ENCODE data around the gene TEX53. TPM values are rescaled to one million over a fixed set of nuclear protein-coding genes. Genes with fewer than 3 reads are reported as not detected.

TEX53 gene
- not detected for total RNA-seq

DNA sequence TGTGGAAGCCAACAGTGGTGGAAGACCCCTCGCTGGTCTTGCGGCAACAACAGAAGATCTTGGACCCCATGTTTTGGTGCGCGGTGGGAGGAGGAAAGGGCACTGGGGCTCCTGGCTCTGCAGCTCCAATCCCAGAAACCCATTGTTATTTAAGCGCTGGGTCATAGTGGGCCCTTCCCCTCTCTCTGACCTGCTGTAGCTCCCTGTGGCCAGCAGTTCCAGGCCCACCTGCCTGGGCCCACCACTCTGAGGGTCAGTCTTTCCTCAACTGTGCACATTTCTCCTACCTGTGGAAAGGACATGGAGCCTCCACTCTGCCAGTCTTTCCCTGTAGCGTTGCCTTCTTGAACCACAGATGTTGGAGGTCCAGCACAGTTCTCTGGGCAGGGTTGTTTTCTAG, at the start of gene TEX53:
Gene TEX53, minus strand, starts transcription at position 101 of the 400 bp plus-strand sequence. Its CDS starts 31 bp downstream, at position 70.
- TF ChIP-seq, protein P1, sequence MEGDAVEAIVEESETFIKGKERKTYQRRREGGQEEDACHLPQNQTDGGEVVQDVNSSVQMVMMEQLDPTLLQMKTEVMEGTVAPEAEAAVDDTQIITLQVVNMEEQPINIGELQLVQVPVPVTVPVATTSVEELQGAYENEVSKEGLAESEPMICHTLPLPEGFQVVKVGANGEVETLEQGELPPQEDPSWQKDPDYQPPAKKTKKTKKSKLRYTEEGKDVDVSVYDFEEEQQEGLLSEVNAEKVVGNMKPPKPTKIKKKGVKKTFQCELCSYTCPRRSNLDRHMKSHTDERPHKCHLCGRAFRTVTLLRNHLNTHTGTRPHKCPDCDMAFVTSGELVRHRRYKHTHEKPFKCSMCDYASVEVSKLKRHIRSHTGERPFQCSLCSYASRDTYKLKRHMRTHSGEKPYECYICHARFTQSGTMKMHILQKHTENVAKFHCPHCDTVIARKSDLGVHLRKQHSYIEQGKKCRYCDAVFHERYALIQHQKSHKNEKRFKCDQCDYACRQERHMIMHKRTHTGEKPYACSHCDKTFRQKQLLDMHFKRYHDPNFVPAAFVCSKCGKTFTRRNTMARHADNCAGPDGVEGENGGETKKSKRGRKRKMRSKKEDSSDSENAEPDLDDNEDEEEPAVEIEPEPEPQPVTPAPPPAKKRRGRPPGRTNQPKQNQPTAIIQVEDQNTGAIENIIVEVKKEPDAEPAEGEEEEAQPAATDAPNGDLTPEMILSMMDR (IDR thresholded peaks at IDR 0.05; ENCODE audit: low read depth), result no peak

DNA sequence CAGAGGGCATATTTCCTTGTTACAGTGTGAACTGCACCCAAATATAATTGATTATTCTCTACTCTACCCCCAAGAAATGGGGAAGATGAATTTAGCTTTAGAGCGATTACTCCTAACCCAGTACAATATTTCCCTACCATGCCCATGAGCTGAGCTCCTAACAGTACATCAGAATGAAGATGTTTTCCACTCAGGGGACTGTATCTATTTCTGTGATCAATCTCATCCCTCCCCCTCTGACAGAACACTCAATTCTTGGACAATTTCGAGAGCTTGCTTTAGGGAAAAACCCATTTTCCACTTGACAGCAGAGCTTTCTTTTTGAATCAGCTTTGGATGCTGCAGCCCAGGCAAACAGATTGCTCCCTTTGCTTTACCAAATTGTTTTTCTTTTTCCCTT, 49.1 kb upstream of the TEX53 start:
- TF ChIP-seq, protein P1 (IDR thresholded peaks at IDR 0.05; ENCODE audit: low read depth), result no peak

DNA sequence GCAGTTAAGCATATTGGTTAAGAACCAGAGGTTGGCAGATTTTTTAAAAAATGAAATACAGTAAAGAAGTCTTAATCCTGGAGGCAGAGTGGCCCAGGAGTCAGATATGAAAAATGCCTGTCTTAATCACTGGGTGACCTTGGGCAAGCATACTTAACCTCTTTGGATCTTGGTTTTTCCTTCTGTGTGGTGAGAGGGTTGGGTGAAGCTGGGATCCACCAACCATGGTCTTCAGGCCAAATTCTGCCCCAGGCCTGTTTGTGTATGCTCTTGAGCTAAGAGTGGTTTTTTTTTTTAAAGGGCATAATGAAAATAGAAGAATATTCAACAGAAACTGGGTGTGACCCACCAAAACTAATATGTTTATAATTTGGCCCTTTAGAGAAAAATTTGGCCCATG, 44.4 kb upstream of the TEX53 start:
- TF ChIP-seq, protein P1 (IDR thresholded peaks at IDR 0.05; ENCODE audit: low read depth), result no peak

DNA sequence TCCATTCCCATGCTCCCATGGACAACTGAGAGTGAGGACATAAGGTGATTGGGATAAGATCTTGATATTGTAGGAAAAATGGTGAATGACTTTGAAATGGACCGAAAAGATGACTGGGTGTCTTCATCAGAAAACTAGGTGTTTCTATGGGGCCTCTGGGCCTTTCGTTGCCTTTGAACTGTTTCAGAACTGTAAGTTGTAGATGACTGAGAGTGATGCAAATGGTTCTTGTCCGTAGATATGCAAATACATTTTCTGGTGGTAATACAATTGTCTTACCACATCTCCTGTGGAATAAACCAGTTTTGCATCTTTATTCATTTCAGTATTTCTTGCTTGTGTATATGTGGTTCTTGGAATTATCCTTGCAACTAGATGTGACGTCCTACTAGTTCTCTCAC, 40.3 kb upstream of the TEX53 start:
- TF ChIP-seq, protein P1 (IDR thresholded peaks at IDR 0.05; ENCODE audit: low read depth), result no peak

DNA sequence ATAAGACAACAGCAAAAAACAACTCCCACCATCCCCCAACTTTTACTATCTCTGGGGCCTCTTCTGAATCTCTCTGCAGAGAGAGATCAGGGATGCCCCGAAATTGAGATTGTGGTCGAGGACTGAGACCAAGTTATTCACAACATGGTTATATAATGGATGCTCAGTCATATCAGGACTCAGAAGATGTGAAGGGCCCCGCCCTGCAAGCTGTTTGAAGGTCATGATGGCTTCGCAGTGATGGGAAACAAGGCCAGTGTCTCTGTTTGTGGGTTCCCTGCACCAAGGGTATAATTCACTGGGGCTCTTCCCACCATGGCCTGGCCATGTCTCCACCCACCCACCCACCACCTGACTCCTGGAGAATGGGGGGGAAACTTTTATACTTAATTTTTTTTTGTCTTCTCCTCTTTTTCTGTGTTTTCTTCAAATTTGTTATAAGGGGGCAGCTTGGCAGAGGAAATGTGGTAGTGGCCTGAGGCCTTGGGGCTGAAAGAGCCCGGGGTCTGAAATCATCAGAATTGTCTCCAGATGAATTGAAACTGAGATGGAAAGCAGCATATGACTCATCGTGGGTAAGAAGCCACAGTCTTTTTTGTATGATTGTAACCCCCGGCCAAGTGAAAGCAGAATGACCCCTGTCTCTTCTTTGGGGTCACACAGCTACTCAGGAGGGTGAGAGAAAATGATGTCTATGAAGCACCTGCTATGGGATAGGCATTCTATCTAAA, 39.4 kb upstream of the TEX53 start:
- TF ChIP-seq, protein P1 (IDR thresholded peaks at IDR 0.05; ENCODE audit: low read depth), result no peak

DNA sequence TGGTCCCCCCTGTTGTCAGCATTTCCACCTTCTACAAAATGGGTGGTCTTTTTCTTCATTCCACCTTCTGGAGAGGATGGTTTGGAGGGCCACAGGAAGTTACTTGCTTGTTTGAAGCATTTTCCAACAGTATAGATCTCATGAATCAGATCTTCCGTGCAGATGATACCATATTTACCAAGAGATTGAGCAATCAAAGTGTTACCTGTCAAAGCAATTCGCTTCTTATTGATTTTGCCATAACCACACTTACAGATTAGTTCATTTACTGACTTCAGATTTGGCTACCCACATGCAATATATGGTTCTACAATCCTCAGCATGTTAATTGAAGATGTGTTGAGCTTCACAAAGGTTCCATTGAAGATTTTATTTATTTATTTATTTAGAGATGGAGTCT, 38.3 kb upstream of the TEX53 start:
- TF ChIP-seq, protein P1 (IDR thresholded peaks at IDR 0.05; ENCODE audit: low read depth), result no peak

DNA sequence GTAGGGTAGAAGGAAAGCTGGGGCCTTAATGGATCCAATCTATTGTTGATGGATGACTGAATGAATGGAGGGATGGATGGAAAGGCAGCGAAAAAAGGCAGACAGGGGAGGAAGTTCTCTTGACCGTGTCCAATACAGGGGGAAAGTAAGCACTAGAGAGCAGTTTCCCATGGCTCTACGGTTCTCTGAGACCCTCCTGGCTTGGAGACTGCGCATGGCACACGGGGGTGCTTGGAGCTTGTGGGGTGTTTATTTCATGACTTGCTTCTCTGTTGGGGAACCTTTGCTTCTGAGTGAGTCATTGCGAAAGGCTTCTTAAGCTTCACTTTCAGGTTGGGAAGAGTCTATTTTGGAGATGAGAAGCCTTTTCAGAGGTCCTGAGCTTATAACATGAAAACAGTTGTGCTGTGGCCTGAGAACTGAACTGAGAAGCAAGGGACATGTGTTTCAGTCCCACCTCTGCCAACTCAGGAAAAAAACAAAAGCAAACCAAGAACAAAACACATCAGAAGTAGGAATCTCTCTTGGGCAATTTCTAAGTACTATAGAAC, 37.2 kb upstream of the TEX53 start:
- TF ChIP-seq, protein P1 (IDR thresholded peaks at IDR 0.05; ENCODE audit: low read depth), result no peak

Measured in subcutaneous adipose tissue (tissue), 4 donors.